Kidney (tissue), 14 donors: ENCODE data around the gene OR2F2. TPM values are rescaled to one million over a fixed set of nuclear protein-coding genes. Genes with fewer than 3 reads are reported as not detected.

ENCODE experiments used
- DNase-seq, 5 donors: peaks; one replicate each; pipeline ENCODE4 v3.0.0-alpha.2; 2013 to 2020
- FAIRE-seq: peaks from 2 replicates; lab custom pipeline; 2012; peaks lifted over from hg19 to GRCh38; lab: Jason Lieb, UNC
- H3K27ac ChIP-seq, 2 donors: one replicate each; pipeline ENCODE4 v1.7.0; 2013; ENCODE audit warnings: low read depth in 2 of 2, low read length in 2 of 2, inconsistent platforms in 1 of 2
- H3K27me3 ChIP-seq: one replicate; pipeline ENCODE4 v1.7.1; 2013; ENCODE audit warnings: low read length, inconsistent platforms; ENCODE audit not compliant: control insufficient read depth, insufficient read depth
- H3K36me3 ChIP-seq, 3 donors: one replicate each; pipeline versions ENCODE4 v1.7.0 to v1.7.1; 2013; ENCODE audit warnings: low read length in 3 of 3, control low read depth in 1 of 3, inconsistent platforms in 1 of 3; ENCODE audit not compliant: insufficient read depth in 3 of 3, control insufficient read depth in 2 of 3
- H3K4me1 ChIP-seq, 3 donors: one replicate each; pipeline versions ENCODE4 v1.7.0 to v1.7.1; 2013; ENCODE audit warnings: low read length in 3 of 3, inconsistent platforms in 1 of 3, low read depth in 1 of 3; ENCODE audit not compliant: control insufficient read depth in 2 of 3, insufficient read depth in 2 of 3
- H3K4me3 ChIP-seq, 3 donors: one replicate each; pipeline versions ENCODE4 v1.7.0 to v1.8.1; 2013; ENCODE audit warnings: low read length in 3 of 3, control low read depth in 1 of 3, inconsistent platforms in 1 of 3
- H3K9ac ChIP-seq, 3 donors: one replicate each; pipeline versions ENCODE4 v1.7.0 to v1.7.1; 2013; ENCODE audit warnings: low read length in 3 of 3, control low read depth in 1 of 3, inconsistent platforms in 1 of 3
- H3K9me3 ChIP-seq, 3 donors: one replicate each; pipeline versions ENCODE4 v1.7.0 to v1.7.1; 2013; ENCODE audit warnings: low read length in 3 of 3, control low read depth in 1 of 3, inconsistent platforms in 1 of 3; ENCODE audit not compliant: control insufficient read depth in 2 of 3, insufficient read depth in 1 of 3
- intact Hi-C: fragments of 100-400 bp; cut with DNase I; formaldehyde crosslinking; loops from one replicate; pipeline ENCODE4 v1.11.1; 2022
- polyA plus RNA-seq: library from polyadenylated mRNA; stranded (reverse); fragments of 350-450 nt; fragmentation: Illumina TruSeq; extraction: RNeasy Lipid Tissue Mini Kit (QIAGEN cat#74804); gene quantifications from one replicate; pipeline ENCODE4 v1.2.3, GENCODE V29; 2014; ENCODE audit warnings: low read depth, low replicate concordance; ENCODE audit not compliant: insufficient read depth
- total RNA-seq: library from RNA; stranded (reverse); fragmentation: NEBNext Ultra II Directional; extraction: Animal tissue kit (Norgen Biotek cat#: 25700); gene quantifications from one replicate; pipeline ENCODE4 v1.2.1, GENCODE V29; 2021
- TF ChIP-seq, protein P1 (sequence below): IDR thresholded peaks from 3 replicates; pipeline ENCODE4 v1.5.1; 2012; ENCODE audit warnings: mild to moderate bottlenecking, moderate library complexity, borderline replicate concordance; ENCODE audit not compliant: insufficient read depth; ENCODE audit errors: extremely low read depth
- donor health status: control.
- donor health status: control.
- donor health status: control.
- donor health status: control.
- donor health status: control.
- donor health status: DM: yes; HTN: yes; CAD: no.
- donor health status: Normal renal cell carcinoma (clear cell type).

Gene OR2F2
- total and polyA plus RNA-seq, 2 donors from 2014 or later: not detected

- FAIRE-seq (no peak), DNase-seq (no peak)
- Histone ChIP-seq H3K4me3 (no peak overlapping the region), H3K9me3 (peaks cover 0 to 2% (median 0%) of the 10 kb centered on the region in 3 donors), H3K9ac (no peak overlapping the region), H3K4me1 (peaks cover 0 to under 1% (median 0%) of the 10 kb centered on the region in 3 donors), H3K27ac (no peak overlapping the region), H3K36me3 (peaks cover 0 to 4% (median 0%) of the 10 kb centered on the region in 3 donors), H3K27me3 (no peaks in the 10 kb centered on the region)
- intact Hi-C loops: no loop called here
- TF ChIP-seq, protein P1, sequence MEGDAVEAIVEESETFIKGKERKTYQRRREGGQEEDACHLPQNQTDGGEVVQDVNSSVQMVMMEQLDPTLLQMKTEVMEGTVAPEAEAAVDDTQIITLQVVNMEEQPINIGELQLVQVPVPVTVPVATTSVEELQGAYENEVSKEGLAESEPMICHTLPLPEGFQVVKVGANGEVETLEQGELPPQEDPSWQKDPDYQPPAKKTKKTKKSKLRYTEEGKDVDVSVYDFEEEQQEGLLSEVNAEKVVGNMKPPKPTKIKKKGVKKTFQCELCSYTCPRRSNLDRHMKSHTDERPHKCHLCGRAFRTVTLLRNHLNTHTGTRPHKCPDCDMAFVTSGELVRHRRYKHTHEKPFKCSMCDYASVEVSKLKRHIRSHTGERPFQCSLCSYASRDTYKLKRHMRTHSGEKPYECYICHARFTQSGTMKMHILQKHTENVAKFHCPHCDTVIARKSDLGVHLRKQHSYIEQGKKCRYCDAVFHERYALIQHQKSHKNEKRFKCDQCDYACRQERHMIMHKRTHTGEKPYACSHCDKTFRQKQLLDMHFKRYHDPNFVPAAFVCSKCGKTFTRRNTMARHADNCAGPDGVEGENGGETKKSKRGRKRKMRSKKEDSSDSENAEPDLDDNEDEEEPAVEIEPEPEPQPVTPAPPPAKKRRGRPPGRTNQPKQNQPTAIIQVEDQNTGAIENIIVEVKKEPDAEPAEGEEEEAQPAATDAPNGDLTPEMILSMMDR: no peak
Measured at GRCh38 chr7:143889068-143889467, 46.0 kb upstream of the OR2F2 start.

GRCh38 chr7:143890558-143890957 lies 44.5 kb upstream of the OR2F2 start:
- DNase-seq (no peak), FAIRE-seq (no peak)
- intact Hi-C loops: no loop called here
- H3K4me3 ChIP-seq: no peak overlapping the region
- peaks cover 0 to 4% (median 0%) of the 10 kb centered on the region in 3 donors for H3K36me3 ChIP-seq
- H3K9me3 ChIP-seq: peaks cover 0 to 2% (median 0%) of the 10 kb centered on the region in 3 donors
- no peaks in the 10 kb centered on the region for H3K27me3 ChIP-seq
- TF ChIP-seq, protein P1: no peak
- no peaks in the 10 kb centered on the region for H3K4me1 ChIP-seq
- no peak overlapping the region for H3K9ac ChIP-seq
- H3K27ac ChIP-seq: no peak overlapping the region

GRCh38 chr7:143891457-143891856 lies 43.6 kb upstream of the OR2F2 start:
- DNase-seq (no peak), FAIRE-seq (no peak)
- H3K27me3 ChIP-seq: no peaks in the 10 kb centered on the region
- no peak overlapping the region for H3K9ac ChIP-seq
- intact Hi-C loops: no loop called here
- H3K9me3 ChIP-seq: peaks cover 0 to 2% (median 0%) of the 10 kb centered on the region in 3 donors
- TF ChIP-seq, protein P1: no peak
- peaks cover 0 to 4% (median 0%) of the 10 kb centered on the region in 3 donors for H3K36me3 ChIP-seq
- H3K4me1 ChIP-seq: no peaks in the 10 kb centered on the region
- no peak overlapping the region for H3K4me3 ChIP-seq
- no peak overlapping the region for H3K27ac ChIP-seq
